Activated CD8-positive, alpha-beta memory T cell treated with anti-CD3 and anti-CD28 coated beads, Interleukin-2, amount 50 U/mL, for 1 hour (primary cell): Measurements from ENCODE around the gene PCDHA12.
"Not testable (repeated sequence)": the region's sequence is repeated elsewhere in the genome, so short reads cannot be mapped to it uniquely, and the experiment has no call there.

Source experiments
- DNase-seq: peaks from one replicate; pipeline ENCODE4 v3.0.0-alpha.2; 2020; ENCODE audit errors: extremely low read depth

Gene PCDHA12

DNA sequence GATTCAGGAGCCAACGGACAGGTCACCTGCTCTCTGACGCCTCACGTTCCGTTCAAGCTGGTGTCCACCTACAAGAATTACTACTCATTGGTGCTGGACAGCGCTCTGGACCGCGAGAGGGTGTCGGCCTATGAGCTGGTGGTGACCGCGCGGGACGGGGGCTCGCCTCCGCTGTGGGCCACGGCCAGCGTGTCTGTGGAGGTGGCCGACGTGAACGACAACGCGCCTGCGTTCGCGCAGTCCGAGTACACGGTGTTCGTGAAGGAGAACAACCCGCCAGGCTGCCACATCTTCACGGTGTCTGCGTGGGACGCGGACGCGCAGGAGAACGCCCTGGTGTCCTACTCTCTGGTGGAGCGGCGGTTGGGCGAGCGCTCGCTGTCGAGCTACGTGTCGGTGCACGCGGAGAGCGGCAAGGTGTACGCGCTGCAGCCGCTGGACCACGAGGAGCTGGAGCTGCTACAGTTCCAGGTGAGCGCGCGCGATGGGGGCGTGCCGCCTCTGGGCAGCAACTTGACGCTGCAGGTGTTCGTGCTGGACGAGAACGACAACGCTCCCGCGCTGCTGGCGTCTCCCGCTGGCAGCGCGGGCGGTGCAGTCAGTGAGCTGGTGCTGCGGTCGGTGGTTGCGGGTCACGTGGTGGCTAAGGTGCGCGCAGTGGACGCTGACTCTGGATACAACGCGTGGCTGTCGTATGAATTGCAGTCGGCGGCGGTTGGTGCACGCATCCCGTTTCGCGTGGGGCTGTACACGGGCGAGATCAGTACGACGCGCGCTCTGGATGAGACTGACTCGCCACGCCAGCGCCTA, 17.7 kb upstream of the PCDHA12 start:
- DNase-seq: no peak

DNA sequence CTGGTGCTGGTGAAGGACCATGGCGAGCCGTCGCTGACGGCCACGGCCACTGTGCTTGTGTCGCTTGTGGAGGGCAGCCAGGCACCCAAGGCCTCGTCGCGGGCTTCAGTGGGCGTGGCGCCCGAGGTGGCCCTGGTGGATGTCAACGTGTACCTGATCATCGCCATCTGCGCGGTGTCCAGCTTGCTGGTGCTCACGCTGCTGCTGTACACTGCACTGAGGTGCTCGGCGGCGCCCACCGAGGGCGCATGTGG, 17.2 kb upstream of the PCDHA12 start:
- no peak for DNase-seq

DNA sequence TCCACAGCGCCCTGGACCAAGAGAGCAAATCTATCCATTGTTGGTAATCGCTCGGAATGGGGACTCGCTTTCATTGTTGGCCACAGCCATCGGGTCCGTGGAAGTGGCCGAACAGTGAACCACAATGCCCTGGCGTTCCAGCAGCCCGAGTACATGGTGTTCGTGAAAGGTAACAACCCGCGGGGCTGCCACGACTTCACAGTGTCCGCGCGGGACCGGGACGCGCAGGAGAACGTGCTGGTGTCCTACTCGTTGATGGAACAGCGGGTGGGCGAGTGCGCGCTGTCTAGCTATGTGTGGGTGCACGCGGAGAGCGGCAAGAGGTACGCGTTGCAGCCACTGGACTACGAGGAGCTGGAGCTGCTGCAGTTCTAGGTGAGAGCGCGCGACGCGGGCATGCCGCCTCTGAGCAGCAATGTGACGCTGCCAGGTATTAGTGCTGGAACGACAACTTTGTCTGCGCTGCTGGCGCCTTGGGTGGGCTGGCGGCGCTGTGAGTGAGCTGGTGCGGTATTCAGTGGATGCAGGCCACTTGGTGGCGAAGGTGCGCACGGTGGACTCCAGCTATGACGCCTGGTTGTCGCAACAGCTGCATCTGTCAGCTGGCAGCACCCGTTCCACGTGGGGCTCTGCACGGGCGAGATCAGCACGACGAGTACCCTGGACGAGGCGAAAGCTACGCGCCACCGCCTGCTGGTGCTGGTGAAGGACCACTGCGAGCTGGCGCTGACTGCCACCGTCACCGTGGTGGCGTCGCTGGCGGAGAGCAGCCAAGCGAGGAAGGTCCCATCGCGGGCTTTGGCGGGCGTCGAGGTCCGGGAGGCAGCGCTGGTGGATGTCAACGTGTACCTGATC, 12.4 kb upstream of the PCDHA12 start:
- no peak for DNase-seq

GRCh38 chr5:140868721-140869554, 6.2 kb upstream of the PCDHA12 start, which contains the start of gene PCDHA11:
TSS of gene PCDHA11 (plus strand) at chr5:140868957. CDS start at chr5:140869104, 147 bp downstream.
- no peak for DNase-seq

GRCh38 chr5:140869555-140869886, 5.6 kb upstream of the PCDHA12 start:
- no peak for DNase-seq

GRCh38 chr5:140870221-140871201, 4.6 kb upstream of the PCDHA12 start:
- DNase-seq: no peak

- not testable (repeated sequence) for DNase-seq
Observed at GRCh38 chr5:140876541-140877261, 1.6 kb downstream of the PCDHA12 start.

GRCh38 chr5:140877262-140877581, 2.1 kb downstream of the PCDHA12 start:
- no peak for DNase-seq

- DNase-seq: no peak
Observed at GRCh38 chr5:140881889-140882590, 6.9 kb downstream of the PCDHA12 start, which contains the start of gene PCDHA13. TSS of gene PCDHA13 (plus strand) at chr5:140882124. CDS start at chr5:140882269, 145 bp downstream.

GRCh38 chr5:140882591-140882899, 7.4 kb downstream of the PCDHA12 start:
- no peak for DNase-seq

- no peak for DNase-seq
Observed at GRCh38 chr5:140883373-140883772, 8.3 kb downstream of the PCDHA12 start.

GRCh38 chr5:140883927-140884697, 9.0 kb downstream of the PCDHA12 start:
- no peak for DNase-seq

DNA sequence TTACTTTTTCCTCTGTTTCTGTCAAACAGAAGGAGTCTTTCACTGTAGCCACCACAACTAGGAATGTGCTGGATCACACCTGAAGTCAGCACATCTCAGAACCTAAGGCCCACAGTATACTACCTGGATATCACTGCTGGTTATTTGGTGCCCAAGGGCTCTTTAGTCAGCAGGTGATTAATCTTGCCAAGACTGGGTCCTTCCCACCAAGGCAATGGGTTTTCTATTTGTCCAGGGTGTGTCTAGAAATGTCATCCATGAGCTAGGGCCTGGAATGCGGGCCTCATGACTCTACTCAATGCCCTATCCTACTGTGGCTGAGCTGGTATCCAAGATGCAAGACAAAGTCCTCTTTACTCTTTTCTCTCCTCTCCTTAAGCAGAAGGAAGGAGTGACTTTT, 41.2 kb downstream of the PCDHA12 start:
- no peak for DNase-seq

DNA sequence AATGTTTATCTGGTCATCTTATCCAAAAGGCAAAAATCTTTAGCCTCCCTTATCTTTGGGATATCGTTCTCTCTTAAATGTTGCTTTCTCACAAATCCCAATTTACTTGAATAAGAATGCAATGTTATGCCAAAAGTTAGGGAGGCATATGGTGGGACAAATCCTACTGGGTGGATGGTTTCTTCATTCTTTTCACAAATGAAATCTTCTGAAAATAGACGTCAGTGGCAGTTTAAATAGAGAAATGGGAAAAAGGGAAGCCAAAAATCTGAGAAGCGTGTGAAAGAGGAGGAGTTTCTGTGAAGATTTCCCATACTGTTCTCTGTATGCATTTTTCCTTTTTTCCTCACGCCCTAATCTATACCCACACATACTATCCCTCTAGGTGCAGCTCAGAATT, 48.5 kb downstream of the PCDHA12 start:
- no peak for DNase-seq

- no peak for DNase-seq
Observed at GRCh38 chr5:140925806-140926442, 50.8 kb downstream of the PCDHA12 start, which contains the start of gene PCDHAC1. TSS of gene PCDHAC1 (plus strand) at chr5:140926299. CDS start at chr5:140926893, 594 bp downstream.

- DNase-seq: no peak
Observed at GRCh38 chr5:140926443-140927227, 51.5 kb downstream of the PCDHA12 start.

DNA sequence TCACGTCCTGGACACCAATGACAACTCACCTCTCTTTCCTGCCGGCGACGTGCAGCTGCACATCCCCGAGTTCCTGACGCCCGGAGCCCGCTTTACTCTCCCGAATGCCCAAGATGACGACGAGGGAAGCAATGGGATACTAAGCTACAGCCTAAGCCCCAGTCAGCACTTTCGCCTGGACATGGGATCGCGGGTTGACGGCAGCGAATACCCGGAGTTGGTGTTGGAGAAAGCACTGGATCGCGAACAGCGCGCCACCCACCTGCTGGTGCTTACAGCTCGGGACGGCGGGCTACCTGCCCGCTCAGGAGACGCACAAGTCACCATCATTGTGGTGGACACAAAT, 52.1 kb downstream of the PCDHA12 start:
- no peak for DNase-seq
